ENCODE results near the gene HLA-F.

Gene HLA-F

GRCh38 chr6:29743568-29743967 lies 20.3 kb downstream of the HLA-F start:
- no peak overlapping the region for H3K4me3 ChIP-seq (ENCODE audit: low read length)
- no peak for TF ChIP-seq ZNF274 (IDR thresholded peaks at IDR 0.05; ENCODE audit: low read depth, low read length)

GRCh38 chr6:29744131-29744530 lies 20.9 kb downstream of the HLA-F start:
- H3K4me3 ChIP-seq (ENCODE audit: low read length) = no peak overlapping the region
- TF ChIP-seq ZNF274 (IDR thresholded peaks at IDR 0.05; ENCODE audit: low read depth, low read length) = no peak

GRCh38 chr6:29744621-29745020 lies 21.4 kb downstream of the HLA-F start:
- no peak for TF ChIP-seq ZNF274 (IDR thresholded peaks at IDR 0.05; ENCODE audit: low read depth, low read length)

GRCh38 chr6:29745386-29745785 lies 22.2 kb downstream of the HLA-F start:
- H3K4me3 ChIP-seq (ENCODE audit: low read length) = no peak overlapping the region
- TF ChIP-seq ZNF274 (IDR thresholded peaks at IDR 0.05; ENCODE audit: low read depth, low read length) = no peak

More at GRCh38 chr6:29744621-29745020, 21.4 kb downstream of the HLA-F start:
- no peak overlapping the region for H3K4me3 ChIP-seq (ENCODE audit: low read length)

GRCh38 chr6:29745855-29746449 lies 22.7 kb downstream of the HLA-F start:
- no peak overlapping the region for H3K4me3 ChIP-seq (ENCODE audit: low read length)
- TF ChIP-seq ZNF274 (IDR thresholded peaks at IDR 0.05; ENCODE audit: low read depth, low read length) = no peak

- TF ChIP-seq ZNF274 (IDR thresholded peaks at IDR 0.05; ENCODE audit: low read depth, low read length) = no peak
- H3K4me3 ChIP-seq (ENCODE audit: low read length) = no peak overlapping the region
These were observed 23.8 kb downstream of the HLA-F start for GRCh38 chr6:29746846-29747687.

- no peak for TF ChIP-seq ZNF274 (IDR thresholded peaks at IDR 0.05; ENCODE audit: low read depth, low read length)
- H3K4me3 ChIP-seq (ENCODE audit: low read length) = no peak overlapping the region
These were observed 24.5 kb downstream of the HLA-F start for GRCh38 chr6:29747688-29748250.

- peak overlapping the region; percentile 46 for H3K4me3 ChIP-seq (ENCODE audit: low read length)
- no peak for TF ChIP-seq ZNF274 (IDR thresholded peaks at IDR 0.05; ENCODE audit: low read depth, low read length)
These were observed 25.4 kb downstream of the HLA-F start for GRCh38 chr6:29748391-29749307.

GRCh38 chr6:29749308-29749662 lies 26.1 kb downstream of the HLA-F start:
- no peak for TF ChIP-seq ZNF274 (IDR thresholded peaks at IDR 0.05; ENCODE audit: low read depth, low read length)
- peak overlapping the region; percentile 46; the same call in 1 of the 2 replicates for H3K4me3 ChIP-seq (ENCODE audit: low read length)

GRCh38 chr6:29749668-29750067 lies 26.4 kb downstream of the HLA-F start:
- no peak for TF ChIP-seq ZNF274 (IDR thresholded peaks at IDR 0.05; ENCODE audit: low read depth, low read length)
- H3K4me3 ChIP-seq (ENCODE audit: low read length) = no peak overlapping the region

GRCh38 chr6:29750709-29751108 lies 27.5 kb downstream of the HLA-F start:
- no peak for TF ChIP-seq ZNF274 (IDR thresholded peaks at IDR 0.05; ENCODE audit: low read depth, low read length)
- H3K4me3 ChIP-seq (ENCODE audit: low read length) = no peak overlapping the region

GRCh38 chr6:29751480-29751879 lies 28.2 kb downstream of the HLA-F start:
- no peak overlapping the region for H3K4me3 ChIP-seq (ENCODE audit: low read length)
- TF ChIP-seq ZNF274 (IDR thresholded peaks at IDR 0.05; ENCODE audit: low read depth, low read length) = no peak

- H3K4me3 ChIP-seq (ENCODE audit: low read length) = peak overlapping the region; percentile 61; the same call in 1 of the 2 replicates
- TF ChIP-seq ZNF274 (IDR thresholded peaks at IDR 0.05; ENCODE audit: low read depth, low read length) = no peak
These were observed 29.4 kb downstream of the HLA-F start for GRCh38 chr6:29752451-29753308.
